Type B pancreatic cell (in vitro differentiated cells): ENCODE data around the gene RBPJ. TPM values are rescaled to one million over a fixed set of nuclear protein-coding genes. Genes with fewer than 3 reads are reported as not detected.

ENCODE experiments used
- DNase-seq: peaks from one replicate; pipeline ENCODE4 v3.0.0; 2021; ENCODE audit warnings: mixed read lengths; ENCODE audit not compliant: unreplicated experiment; ENCODE audit errors: extremely low spot score
- H3K27ac Mint-ChIP-seq: 2 replicates; pipeline ENCODE4 v1.8.0; 2021; ENCODE audit warnings: mild to moderate bottlenecking, mixed read lengths
- H3K27me3 Mint-ChIP-seq: 2 replicates; pipeline ENCODE4 v1.8.0; 2021; ENCODE audit warnings: mixed read lengths
- H3K36me3 Mint-ChIP-seq: 2 replicates; pipeline ENCODE4 v1.8.0; 2021; ENCODE audit warnings: mixed read lengths
- H3K4me1 Mint-ChIP-seq: one replicate; pipeline ENCODE4 v1.8.0; 2021; ENCODE audit warnings: mixed read lengths; ENCODE audit not compliant: unreplicated experiment
- H3K4me3 Mint-ChIP-seq: 2 replicates; pipeline ENCODE4 v1.8.0; 2021; ENCODE audit warnings: mild to moderate bottlenecking, mixed read lengths
- H3K9me3 Mint-ChIP-seq: 2 replicates; pipeline ENCODE4 v1.8.0; 2021; ENCODE audit warnings: mixed read lengths
- total RNA-seq: library from RNA; stranded (reverse); gene quantifications from 2 replicates; pipeline ENCODE4 v1.2.1, GENCODE V29; 2021; ENCODE audit warnings: low replicate concordance
- TF ChIP-seq, protein P1 (sequence below): fragments of 200-600 bp; sonication (generic); conservative IDR thresholded peaks from 2 replicates; pipeline ENCODE4 v1.5.0; 2021; ENCODE audit warnings: antibody characterized with exemption, mild to moderate bottlenecking

The RBPJ gene
- total RNA-seq, 1 donor from 2014 or later: 95.4 TPM

DNA sequence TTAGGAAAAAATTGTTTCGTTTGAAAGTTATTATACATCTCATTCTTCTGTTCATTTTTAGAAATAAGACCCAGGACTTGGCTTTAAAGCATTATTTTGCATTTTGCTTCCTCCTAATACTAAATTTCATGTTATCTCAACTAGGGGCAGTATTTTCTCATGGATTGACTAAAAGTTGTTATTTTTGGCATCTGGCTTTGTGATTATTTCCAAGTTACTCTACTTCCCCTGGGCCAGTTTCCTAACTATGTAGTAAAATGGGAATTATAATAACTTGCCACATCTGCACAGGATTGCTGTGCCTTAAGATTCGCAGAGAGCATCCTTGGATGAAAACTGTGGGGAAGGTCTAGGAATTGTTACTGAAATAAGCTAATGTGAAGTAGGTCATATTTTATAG, 3.0 kb downstream of the RBPJ start:
- no peak for DNase-seq
- Mint-ChIP-seq H3K27ac (no peak overlapping the region), H3K4me3 (peak overlapping the region; percentile 86), H3K9me3 (no peaks in the 10 kb centered on the region), H3K27me3 (no peaks in the 10 kb centered on the region), H3K36me3 (no peaks in the 10 kb centered on the region), H3K4me1 (peaks cover 34% of the 10 kb centered on the region)
- TF ChIP-seq, protein P1, sequence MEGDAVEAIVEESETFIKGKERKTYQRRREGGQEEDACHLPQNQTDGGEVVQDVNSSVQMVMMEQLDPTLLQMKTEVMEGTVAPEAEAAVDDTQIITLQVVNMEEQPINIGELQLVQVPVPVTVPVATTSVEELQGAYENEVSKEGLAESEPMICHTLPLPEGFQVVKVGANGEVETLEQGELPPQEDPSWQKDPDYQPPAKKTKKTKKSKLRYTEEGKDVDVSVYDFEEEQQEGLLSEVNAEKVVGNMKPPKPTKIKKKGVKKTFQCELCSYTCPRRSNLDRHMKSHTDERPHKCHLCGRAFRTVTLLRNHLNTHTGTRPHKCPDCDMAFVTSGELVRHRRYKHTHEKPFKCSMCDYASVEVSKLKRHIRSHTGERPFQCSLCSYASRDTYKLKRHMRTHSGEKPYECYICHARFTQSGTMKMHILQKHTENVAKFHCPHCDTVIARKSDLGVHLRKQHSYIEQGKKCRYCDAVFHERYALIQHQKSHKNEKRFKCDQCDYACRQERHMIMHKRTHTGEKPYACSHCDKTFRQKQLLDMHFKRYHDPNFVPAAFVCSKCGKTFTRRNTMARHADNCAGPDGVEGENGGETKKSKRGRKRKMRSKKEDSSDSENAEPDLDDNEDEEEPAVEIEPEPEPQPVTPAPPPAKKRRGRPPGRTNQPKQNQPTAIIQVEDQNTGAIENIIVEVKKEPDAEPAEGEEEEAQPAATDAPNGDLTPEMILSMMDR: no peak

DNA sequence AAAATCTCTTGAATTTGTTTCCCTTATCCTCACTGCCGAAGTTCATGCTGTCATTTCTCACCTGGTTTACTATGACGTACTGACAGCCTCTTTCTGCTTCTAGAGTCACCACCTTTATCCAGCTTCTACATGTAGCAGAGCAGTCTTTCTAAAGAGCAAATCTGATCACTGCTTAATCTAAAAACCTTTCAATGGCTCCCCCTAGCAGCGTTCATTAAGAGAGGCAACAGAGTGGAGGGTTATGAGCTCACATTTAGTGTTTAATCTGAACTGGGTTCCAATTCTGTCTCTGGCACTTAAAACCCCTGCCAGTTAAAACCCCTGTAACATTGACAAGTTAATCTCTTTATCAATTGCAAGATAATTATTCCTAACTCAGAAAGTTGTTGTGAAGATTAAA, 4.4 kb downstream of the RBPJ start:
- peak overlapping the region; percentile 64 for H3K4me3 Mint-ChIP-seq
- H3K9me3 Mint-ChIP-seq: no peaks in the 10 kb centered on the region
- H3K27ac Mint-ChIP-seq: no peak overlapping the region
- no peaks in the 10 kb centered on the region for H3K27me3 Mint-ChIP-seq
- DNase-seq: no peak
- H3K36me3 Mint-ChIP-seq: no peaks in the 10 kb centered on the region
- H3K4me1 Mint-ChIP-seq: peaks cover 36% of the 10 kb centered on the region
- TF ChIP-seq, protein P1: peak; percentile 46

DNA sequence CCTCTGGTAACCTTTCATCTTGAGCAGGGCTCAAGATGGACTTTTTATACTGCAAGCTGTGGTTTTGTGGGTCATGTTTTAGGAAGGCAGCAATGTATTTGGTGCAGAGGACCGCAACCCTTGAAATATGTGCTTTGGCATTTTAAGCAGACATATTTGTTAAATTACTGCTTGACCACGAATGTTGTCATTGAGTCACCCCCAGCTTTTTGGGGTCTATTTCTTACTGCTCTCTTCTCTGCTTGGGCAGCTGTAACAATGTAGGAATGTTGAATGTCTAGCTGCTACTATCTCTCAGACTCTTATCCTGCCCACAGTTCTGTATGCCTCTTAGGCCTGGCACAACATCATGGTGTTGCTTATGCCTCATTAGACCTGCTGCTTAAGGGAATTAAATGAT, 6.0 kb downstream of the RBPJ start:
- H3K27ac Mint-ChIP-seq: no peak overlapping the region
- no peaks in the 10 kb centered on the region for H3K36me3 Mint-ChIP-seq
- H3K4me1 Mint-ChIP-seq: peaks cover 51% of the 10 kb centered on the region
- DNase-seq: no peak
- H3K4me3 Mint-ChIP-seq: no peak overlapping the region
- TF ChIP-seq, protein P1: no peak
- H3K27me3 Mint-ChIP-seq: no peaks in the 10 kb centered on the region
- H3K9me3 Mint-ChIP-seq: no peaks in the 10 kb centered on the region

DNA sequence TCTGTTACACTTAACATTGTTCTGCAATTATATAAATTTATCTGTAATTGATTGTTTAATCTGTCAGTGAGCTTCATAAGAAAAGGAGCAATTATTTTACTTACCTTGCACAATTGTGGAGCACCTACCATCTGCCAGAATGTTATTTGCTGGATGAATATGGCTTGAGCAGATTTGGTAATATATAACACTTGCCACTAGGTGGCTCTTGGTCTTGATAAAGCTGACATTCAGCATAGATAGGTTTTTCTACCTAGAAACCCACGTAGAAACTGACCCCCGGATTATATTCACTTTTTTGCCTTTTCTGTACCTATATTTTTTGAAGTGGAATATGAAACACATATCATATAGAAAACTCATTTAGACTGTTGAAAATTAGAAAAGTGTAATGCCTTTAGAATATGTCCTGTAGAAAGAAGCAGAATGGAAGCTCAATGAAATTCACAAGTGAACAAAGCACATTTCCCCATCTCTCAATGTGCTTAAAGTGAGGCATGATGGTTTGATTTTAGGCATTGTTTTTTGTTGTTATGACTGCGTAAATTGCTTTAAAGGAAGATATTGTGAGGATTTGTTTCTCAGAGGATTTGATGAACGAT, 9.5 kb downstream of the RBPJ start:
- Mint-ChIP-seq H3K9me3 (no peaks in the 10 kb centered on the region), H3K4me3 (no peak overlapping the region), H3K27me3 (no peaks in the 10 kb centered on the region), H3K27ac (peak overlapping the region; percentile 21), H3K36me3 (no peaks in the 10 kb centered on the region), H3K4me1 (peaks cover 39% of the 10 kb centered on the region)
- DNase-seq: no peak
- TF ChIP-seq, protein P1: peak; percentile 85

DNA sequence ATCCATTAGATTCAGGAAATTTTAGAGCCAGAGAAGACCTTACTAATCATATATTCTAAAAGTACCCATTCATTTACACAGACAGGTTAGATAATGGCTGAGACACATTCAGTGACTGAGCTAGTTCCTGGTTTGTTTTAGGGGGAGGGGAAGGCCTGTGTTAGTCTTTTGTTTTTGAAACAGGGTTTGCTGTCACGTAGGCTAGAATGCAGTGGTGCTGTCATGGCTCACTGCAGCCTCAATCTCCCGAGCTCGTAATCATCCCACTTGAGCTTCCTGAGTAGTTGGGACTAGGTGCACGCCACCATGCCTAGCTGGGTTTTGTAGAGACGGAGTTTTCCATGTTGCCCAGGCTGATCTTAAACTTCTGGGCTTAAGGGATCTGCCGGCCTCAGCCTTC, 10.1 kb downstream of the RBPJ start:
- peaks cover 34% of the 10 kb centered on the region for H3K4me1 Mint-ChIP-seq
- H3K4me3 Mint-ChIP-seq: no peak overlapping the region
- H3K27me3 Mint-ChIP-seq: no peaks in the 10 kb centered on the region
- DNase-seq: no peak
- no peaks in the 10 kb centered on the region for H3K36me3 Mint-ChIP-seq
- TF ChIP-seq, protein P1: no peak
- no peaks in the 10 kb centered on the region for H3K9me3 Mint-ChIP-seq
- peak overlapping the region; percentile 21 for H3K27ac Mint-ChIP-seq
